NCI-H146 (cell line): ENCODE results near the gene NYAP1.
A peak's percentile ranks its signal among the peaks of the same experiment; 100 is the strongest.
"Not testable (repeated sequence)": the region's sequence is repeated elsewhere in the genome, so short reads cannot be mapped to it uniquely, and the experiment has no call there.

Experiments
- DNase-seq: peaks from one replicate; lab custom pipeline; 2025; lab: John Stamatoyannopoulos, UW

NYAP1 gene

DNA sequence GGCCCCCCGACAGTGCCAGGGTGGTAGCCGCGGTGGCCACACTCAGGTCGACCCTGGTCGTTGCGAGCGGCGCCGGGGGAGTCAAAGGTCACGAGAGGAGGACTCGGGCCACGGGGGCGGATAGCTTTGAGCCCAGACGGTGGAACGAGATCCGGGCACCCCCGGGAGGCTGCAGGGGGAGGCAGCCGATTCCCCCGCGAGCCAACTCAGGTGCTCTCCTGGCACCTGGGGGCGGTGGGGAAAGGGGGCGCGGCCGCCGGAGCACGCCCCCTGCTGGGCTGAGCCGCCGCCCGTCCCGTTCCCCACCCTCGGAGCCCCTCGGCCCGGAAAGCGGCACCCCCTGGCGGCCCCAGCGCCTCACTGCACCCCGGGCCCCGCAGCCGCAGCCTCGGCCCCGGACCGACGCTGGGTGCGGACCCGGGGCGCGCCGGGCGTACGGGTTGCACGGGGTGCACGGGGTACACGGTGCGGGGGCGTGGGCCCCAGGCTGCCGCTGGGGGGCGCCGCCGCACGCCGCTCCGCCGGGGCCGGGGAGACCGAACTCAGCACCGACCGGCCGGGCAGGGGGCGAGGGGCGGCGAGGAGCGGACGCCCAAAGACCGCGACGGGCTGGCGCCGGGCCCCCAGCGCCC, 521 bp upstream of the NYAP1 start:
- DNase-seq = peak; percentile 51

DNA sequence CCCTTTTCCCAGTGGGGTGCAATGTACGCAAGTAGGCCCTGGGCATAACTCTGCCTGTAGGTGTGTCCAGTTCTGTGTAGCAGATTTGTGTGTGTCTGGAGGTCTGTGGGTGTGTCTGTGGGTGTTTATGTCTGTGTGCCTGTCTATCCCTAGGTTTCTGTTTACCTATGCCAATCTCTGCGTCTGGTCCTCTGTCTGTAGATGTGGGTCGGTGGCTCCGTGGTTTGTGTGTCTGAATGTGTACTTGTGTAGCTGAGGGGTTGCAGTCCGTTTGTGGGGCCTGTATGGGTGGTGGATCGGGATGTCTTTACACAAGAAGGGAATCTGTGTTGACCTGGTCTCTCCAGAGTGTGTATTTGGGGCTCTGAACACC, 932 bp downstream of the NYAP1 start:
- no peak for DNase-seq

DNA sequence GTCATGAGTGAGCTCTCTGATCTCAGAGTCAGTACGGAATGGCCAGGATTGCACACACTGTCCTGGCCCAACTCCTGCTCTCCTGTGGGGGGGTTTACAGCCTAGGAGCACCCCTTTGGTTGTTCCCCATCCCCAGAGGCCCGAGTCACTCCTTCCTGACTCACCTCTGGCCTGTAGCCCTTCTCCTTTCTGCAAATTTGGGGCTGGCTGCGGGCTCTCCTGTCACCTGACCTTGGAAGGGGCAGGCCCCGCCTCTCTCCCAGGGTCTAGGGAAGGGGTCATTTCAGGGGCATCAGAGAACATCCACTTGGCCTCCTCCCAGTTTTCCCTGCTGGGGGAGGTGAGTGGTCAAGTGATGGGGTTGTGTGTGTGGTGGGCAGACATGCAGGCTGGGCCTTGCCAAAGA, 1.7 kb downstream of the NYAP1 start:
- no peak for DNase-seq

DNA sequence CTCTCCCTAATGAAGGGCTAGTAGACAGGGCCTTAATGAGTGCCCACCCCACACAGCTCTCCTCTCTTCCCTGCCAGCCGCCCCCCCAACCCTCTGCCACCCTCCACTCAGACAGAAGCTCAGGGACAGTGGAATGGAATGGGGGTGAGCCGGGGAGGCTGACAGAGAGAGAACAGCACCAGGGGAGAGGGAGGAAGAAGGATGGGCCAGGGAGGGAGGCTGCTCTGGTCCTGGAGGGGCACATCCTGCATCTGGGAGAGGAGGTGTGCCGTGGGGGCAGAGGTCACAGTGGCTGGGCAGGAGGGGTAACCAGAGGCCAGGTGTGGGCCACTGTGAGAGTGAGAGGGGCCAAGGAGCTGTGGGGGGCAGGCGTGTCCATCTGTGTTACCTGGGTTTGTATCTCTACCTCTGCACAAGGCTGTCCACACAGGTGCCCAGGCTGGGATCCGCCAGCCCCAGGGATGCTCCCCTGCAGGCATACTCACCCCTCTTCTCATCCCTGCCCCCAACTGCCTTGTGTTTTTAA, 2.4 kb downstream of the NYAP1 start:
- no peak for DNase-seq

DNA sequence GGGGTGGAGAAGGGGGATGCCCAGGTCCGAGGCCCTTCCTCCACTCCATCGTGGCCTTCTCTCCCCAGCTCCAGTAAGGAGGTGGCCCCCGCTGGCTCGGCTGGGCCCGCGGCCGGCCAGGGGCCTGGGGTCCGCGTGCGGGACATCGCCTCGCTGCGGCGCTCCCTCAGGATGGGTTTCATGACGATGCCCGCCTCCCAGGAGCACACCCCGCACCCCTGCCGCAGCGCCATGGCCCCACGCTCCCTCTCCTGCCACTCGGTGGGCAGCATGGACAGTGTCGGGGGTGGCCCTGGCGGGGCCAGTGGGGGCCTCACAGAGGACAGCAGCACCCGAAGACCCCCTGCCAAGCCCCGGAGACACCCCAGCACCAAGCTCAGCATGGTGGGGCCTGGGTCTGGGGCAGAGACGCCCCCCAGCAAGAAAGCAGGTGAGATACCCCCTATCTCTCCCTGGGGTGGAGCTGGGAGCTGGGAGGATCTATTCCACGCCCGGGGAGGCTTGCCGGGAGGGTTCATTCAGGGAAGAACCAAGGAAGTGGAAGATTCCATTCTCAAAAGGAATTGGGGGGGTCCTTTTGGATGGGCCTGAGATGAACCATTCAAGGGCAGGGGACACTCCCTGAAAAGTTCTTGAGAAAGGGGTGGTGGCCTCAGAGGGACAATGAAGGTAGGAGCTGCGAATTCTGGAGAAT, 3.2 kb downstream of the NYAP1 start:
- DNase-seq = no peak

DNA sequence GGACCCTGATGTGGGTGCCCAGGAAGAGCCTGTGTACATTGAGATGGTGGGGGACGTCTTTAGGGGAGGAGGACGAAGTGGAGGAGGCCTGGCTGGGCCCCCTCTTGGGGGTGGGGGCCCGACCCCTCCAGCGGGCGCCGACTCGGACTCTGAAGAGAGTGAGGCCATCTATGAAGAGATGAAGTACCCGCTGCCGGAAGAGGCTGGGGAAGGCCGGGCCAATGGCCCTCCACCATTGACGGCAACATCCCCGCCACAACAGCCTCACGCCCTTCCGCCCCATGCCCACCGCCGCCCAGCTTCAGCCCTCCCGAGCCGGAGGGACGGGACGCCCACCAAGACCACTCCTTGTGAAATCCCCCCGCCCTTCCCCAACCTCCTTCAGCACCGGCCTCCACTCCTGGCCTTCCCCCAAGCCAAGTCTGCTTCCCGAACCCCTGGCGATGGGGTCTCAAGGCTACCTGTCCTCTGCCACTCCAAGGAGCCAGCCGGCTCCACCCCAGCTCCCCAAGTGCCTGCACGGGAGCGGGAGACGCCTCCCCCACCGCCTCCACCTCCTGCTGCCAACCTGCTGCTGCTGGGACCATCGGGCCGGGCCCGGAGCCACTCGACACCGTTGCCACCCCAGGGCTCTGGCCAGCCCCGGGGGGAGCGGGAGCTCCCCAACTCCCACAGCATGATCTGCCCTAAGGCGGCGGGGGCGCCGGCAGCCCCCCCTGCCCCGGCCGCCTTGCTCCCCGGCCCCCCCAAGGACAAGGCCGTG, 4.8 kb downstream of the NYAP1 start:
- DNase-seq = no peak

DNA sequence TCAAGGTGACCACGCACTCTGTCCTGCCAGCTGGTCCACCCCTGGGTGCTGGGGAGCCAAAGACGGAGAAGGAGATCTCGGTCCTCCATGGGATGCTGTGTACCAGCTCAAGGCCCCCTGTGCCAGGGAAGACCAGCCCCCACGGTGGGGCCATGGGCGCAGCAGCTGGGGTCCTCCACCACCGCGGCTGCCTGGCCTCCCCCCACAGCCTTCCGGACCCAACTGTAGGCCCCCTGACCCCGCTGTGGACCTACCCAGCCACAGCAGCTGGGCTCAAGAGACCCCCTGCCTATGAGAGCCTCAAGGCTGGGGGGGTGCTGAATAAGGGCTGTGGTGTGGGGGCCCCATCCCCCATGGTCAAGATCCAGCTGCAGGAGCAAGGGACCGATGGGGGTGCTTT, 5.4 kb downstream of the NYAP1 start:
- no peak for DNase-seq

DNA sequence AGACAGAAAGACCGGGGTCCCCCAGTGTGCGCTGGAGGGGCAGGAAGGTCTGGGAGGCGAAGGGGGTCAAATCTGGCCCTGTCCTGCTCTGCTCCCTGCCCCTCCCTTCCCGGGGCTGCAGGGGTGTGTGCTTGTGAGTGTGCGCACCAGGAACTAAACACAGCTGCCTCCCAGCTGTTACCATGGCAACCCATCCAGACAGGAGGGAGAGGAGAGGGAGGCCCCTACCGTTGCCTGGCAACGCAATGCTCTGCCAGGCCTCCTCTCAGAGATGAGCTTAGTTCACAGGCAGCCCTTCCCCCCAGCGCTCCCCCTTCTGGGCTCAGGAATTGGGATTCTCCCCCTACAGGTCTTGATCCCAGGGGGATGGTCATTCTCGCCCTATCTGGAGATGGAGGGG, 6.1 kb downstream of the NYAP1 start:
- DNase-seq = peak; percentile 99

DNA sequence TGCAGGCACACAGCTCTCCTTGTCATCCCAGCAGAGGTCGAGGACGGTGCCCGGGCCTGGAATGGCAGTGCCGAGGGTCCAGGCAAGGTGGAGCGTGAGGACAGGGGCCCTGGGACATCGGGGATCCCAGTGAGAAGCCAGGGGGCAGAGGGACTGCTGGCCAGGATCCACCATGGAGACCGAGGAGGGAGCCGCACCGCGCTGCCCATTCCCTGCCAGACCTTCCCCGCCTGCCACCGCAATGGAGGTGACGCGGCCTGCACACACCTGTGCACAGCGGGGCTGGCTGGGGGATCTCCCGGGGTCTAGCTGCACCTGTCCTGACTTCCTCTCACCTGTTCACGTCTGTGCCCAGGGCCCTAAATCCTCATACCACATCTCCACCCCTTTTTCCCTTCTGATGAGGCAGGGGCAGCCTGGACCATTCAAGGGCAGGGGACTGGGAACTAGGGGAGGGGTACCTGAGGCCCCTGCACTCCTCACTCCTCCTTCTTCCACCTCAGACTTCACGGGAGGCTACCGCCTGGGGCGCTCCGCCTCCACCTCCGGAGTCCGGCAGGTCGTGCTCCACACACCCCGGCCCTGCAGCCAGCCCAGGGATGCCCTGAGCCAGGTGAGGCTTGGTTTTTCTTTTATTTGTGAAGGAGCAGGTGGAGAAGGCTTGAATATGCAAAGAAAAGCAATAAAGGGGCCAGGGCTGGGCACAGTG, 6.9 kb downstream of the NYAP1 start:
- DNase-seq = peak; percentile 97

DNA sequence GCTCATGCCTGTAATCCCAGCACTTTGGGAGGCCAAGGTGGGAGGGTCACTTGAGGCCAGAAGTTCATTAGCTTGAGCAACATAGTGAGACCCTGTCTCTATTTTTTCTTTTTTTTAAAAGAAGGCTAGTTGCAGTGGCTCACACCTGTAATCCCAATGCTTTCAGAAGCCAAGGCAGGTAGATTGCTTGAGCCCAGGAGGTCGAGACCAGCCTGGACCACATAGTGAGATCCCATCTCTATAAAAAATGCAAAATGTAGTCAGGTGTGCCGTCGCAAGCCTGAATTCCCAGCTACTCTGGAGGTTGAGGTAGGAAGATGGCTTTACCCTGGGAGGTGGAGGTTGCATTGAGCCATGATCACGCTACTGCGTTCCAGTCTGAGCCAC, 7.5 kb downstream of the NYAP1 start:
- DNase-seq = no peak

DNA sequence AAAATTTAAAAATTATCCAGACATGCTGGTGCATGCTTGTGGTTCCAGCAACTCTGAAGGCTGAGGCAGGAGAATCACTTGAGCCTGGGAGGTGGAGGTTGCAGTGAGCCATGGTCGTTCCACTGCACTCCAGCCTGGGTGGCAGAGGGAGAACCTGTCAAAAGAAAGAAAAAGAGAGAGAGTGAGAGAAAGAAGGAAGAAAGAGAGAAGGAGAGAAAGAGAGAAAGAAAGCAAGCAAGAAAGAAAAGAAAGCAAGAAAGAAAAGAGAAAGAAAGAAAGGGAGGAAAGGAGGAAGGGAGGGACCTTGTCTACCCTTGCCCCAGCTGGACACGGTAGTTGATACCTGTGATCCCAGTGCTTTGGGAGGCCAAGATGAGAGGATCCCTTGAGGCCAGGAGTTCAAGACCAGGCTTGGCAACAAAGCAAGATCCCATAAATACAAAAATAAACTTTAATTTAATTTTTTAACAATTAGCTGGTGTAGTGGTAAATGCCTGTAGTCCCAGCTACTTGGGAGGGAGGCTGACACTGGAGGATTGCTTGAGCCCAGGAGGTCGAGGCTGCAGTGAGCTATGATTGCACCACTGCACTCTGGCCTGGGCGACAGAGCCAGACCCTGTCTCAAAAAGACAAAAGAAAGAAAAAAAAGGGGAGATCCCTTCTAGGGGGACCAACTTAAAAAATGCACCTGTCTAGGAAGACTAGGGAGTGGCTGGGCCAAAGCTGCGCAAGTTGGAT, 9.2 kb downstream of the NYAP1 start:
- DNase-seq = no peak

DNA sequence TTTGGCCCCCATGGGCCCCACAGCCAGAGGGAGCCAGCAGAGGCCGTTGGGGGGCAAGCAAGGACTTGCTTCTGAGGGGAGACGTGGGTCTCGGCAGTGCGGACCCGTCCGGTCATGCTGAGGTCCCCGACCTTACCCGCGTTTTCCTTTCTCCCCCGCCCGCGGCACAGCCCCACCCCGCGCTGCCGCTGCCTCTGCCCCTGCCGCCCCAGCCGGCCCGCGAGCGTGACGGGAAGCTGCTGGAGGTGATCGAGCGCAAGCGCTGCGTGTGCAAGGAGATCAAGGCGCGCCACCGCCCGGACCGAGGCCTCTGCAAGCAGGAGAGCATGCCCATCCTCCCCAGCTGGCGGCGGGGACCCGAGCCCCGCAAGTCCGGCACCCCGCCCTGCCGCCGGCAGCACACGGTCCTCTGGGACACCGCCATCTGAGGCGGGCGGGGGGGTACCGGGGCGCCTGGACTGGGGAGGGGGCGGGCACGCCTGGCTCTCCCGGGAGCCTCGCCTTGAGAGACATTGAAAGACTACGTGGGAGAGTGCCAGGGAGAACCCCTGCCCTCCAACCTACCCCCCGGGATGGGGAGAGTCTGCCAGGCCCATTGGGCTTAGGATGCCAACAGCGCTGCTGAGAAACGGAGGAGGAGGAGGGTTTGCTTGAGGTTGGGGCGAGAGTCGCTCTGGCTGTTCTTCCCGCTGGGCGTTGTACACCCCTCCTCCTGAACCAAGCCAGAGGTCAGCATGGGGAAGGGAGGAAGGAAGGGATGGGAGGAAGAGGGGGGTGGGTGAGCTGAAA, 9.9 kb downstream of the NYAP1 start:
- peak; percentile 18 for DNase-seq

DNA sequence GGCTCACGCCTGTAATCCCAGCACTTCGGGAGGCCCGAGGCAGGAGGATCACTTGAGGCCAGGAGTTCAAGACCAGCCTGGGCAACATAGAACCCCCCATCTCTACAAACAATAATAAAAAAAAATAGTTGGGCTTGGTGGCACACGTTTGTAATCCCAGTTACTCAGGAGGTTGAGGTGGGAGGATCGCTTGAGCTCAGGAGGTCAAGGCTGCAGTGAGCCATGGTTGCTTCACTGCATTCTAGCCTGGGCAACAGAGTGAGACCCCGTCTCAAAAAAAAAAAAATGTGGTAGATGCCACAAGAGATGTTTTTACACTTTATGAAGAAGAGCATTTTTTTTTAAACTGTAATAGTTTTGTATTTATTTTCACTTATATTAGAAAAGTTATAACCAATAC, 12.8 kb downstream of the NYAP1 start:
- DNase-seq = no peak

DNA sequence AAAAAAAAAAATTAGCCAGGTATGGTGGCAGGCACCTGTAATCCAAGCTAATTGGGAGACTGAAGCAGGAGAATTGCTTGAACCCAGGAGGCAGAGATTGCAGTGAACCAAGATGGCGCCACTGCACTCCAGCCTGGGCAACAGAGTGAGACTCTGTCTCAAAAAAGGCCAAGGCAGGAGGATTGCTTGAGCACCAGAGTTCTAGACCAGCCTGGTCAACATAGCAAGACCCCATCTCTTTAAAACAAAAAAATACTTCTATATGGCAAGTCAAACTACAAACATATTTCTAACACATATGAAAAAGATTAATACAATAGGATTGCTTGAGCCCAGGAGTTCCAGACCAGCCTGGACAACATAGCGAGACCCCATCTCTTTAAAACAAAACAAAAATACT, 17.0 kb downstream of the NYAP1 start:
- DNase-seq = not testable (repeated sequence)

DNA sequence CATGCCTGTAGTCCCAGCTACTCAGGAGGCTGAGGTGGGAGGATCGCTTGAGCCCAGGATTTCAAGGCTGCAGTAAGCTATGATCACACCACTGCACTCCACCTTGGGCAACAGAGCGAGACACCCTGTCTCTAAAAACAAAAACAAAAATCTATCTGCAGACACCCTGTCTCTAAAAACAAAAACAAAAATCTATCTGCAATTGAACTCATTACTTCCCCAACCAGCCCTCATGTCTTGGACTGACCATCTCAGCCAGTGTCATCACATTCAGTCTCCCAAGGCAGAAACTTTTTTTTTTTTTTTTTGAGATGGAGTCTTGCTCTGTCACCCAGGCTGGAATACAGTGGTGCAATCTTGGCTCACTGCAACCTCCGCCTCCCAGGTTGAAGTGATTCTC, 20.3 kb downstream of the NYAP1 start:
- DNase-seq = not testable (repeated sequence)

DNA sequence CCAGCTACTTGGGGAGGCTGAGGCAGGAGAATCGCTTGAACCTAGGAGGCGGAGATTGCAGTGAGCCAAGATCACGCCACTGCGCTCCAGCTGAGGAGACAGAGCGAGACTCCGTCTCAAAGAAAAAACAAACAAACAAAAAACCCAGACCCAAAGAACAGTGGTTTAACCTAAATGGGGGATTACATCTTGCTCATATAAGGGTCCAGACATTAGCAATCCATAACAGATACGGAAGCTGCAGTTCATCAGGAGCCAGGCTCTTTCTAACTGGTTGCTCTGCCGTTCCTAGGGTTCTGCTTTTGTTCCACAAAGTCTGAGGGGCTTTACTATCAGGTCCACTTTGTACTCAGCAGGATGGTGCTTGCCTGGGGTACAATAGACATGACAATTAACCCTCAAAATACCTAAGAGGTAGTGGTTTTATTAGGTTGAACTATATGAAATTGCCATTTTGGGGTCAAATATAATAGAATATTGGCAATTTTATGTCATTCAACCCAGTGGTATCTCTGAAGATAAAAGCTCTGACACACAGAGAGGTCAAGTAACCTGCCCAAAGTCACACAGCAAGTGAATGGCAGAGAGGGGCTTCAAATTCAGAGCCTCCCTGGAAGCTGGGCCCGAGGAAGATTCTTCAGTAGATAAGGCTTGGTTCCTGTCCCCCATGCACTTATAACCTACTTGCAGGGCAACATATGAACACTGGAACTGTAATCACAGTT, 21.3 kb downstream of the NYAP1 start:
- no peak for DNase-seq

DNA sequence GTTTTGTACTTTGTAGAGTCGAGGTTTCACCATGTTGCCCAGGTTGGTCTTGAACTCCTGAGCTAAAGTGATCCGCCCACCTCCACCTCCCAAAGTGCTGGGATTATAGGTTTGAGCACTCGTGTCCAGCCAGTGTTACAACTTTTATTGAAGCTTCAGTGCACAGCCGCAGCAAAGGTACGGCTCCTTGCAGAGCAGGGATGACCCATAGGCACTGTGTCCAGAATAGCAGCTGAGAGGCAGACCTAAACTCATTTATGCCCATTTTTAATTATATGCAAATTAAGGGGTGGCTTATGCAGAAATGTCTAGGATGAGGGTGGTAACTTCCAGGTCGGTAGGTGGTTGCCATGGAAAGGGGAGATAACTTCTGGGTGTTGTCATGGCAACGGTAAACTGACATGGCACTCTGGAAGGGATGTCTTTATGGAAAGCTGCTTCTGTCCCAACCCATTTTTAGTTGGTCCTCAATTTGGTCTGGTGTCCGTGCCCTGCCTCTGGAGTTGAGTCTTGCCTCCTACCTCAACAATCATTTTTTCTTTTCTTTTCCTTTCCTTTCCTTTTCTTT, 22.7 kb downstream of the NYAP1 start:
- peak; percentile 21 for DNase-seq

DNA sequence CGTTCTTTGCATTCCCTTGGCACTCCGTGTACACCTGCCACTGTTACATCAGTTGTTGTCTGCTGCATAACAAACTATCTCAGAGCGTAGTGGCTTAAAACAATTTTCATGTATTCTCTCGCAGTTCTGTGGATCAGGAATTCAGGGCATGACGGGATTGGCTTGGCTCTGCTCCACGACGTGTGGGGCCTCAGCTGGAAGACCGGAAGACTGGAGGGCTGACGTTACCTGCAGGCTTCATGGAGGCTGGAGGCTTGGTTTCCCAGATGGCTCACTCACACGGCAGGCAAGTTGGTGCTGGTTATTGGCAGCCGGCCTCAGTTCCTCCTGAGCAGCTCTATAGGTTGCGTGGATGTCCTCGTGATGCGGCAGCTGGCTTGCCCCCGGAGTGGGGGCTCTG, 25.5 kb downstream of the NYAP1 start:
- DNase-seq = no peak

DNA sequence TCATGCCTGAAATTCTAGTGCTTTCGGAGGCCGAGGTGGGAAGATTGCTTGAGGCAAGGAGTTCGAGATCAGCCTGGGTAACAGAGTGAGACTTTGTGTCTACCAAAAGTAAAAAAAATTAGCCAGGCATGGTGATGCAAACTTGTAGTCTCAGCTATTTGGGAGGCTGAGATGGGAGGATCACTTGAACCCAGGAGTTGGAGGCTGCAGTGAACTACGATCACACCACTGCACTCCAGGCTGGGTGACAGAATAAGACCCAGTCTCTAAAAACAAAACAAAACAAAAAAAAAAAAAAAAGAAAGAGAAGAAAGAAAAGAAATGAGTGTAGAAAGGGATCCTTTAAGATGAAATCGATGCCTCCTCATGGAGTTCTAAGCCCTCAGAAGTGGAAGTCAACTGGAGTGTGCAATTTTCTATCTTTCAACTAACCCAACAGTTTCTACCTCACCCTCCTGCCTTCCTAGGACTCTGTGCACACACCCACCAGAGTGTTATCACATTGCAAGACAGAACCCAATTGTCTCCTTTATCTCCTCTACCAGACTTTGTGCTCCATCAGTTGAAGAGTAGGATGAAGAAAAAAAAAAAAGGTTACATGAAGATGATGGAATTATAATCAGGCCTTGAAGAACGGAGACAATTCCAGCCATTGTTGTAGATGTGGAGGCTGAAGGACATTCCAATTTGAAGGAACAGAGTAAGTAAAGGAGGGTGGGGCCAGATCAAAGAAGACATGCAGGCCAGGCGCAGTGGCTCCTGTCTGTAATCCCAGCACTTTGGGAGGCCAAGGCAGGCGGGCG, 26.9 kb downstream of the NYAP1 start:
- no peak for DNase-seq
